ENCODE data around the gene AIDA. TPM values are rescaled to one million over a fixed set of nuclear protein-coding genes. Genes with fewer than 3 reads are reported as not detected.

Gene AIDA
- total RNA-seq, 1 experiment from 2014 or later: 92.8 TPM

GRCh38 chr1:222728746-222729145 lies 16.5 kb upstream of the AIDA start:
- Histone ChIP-seq H4K8ac (replicated peaks; ENCODE audit: insufficient read length, low read depth, low read length) (no peak overlapping the region), H2BK5ac (ENCODE audit: insufficient read length, low read length) (no peak overlapping the region), H3K79me1 (ENCODE audit: insufficient read depth, low read depth, low read length, poor library complexity, severe bottlenecking) (no peaks in the 10 kb centered on the region), H4K5ac (ENCODE audit: insufficient read length, low read depth, low read length) (no peak overlapping the region), H3K23me2 (ENCODE audit: insufficient read length, low read depth, low read length, poor library complexity, severe bottlenecking) (no peaks in the 10 kb centered on the region), H2AFZ (ENCODE audit: low read length) (no peak overlapping the region), H3K27me3 (ENCODE audit: insufficient read depth, low read length) (no peaks in the 10 kb centered on the region), H3K9me3 (ENCODE audit: control insufficient read depth, low read depth, low read length) (no peaks in the 10 kb centered on the region), H4K91ac (ENCODE audit: insufficient read length, low read depth, low read length) (no peak overlapping the region), H3K56ac (ENCODE audit: insufficient read length, low read depth, low read length) (no peak overlapping the region), H4K20me1 (ENCODE audit: control insufficient read depth, insufficient read depth, insufficient read length) (no peaks in the 10 kb centered on the region), H3K9ac (ENCODE audit: extremely low read depth, insufficient read length, low read length) (no peak overlapping the region), H2BK20ac (ENCODE audit: low read depth, low read length, poor library complexity, severe bottlenecking) (no peak overlapping the region), H3K4me2 (ENCODE audit: insufficient read depth, insufficient read length, low read length) (no peak overlapping the region), H3K4me1 (ENCODE audit: insufficient read depth, low read length) (no peaks in the 10 kb centered on the region), H2BK120ac (ENCODE audit: low read depth, low read length, poor library complexity, severe bottlenecking) (no peak overlapping the region), H3K23ac (ENCODE audit: insufficient read length, low read depth, low read length) (no peak overlapping the region), H3K18ac (ENCODE audit: insufficient read length, low read depth, low read length) (no peak overlapping the region), H2AK5ac (ENCODE audit: insufficient read length, low read length) (no peak overlapping the region), H3K4ac (ENCODE audit: low read depth, low read length) (no peak overlapping the region), H2BK15ac (ENCODE audit: low read depth, low read length) (no peak overlapping the region), H3K27ac (ENCODE audit: insufficient read length, low read depth, low read length) (no peak overlapping the region), H2BK12ac (ENCODE audit: insufficient read length, low read depth, low read length) (no peak overlapping the region), H3T11ph (ENCODE audit: low read length) (no peak overlapping the region), H3K14ac (ENCODE audit: insufficient read depth, low read length) (no peak overlapping the region), H3K79me2 (ENCODE audit: insufficient read depth, low read length) (no peaks in the 10 kb centered on the region)
- DNase-seq: no peak
- no peak overlapping the region for H3K27ac Mint-ChIP-seq
- H3K4me1 Mint-ChIP-seq: no peaks in the 10 kb centered on the region
- H3K36me3 Mint-ChIP-seq (ENCODE audit: insufficient read depth in 1 of 3, low read depth in 3 of 3): peaks cover 17 to 66% (median 66%) of the 10 kb centered on the region in 3 experiments; a peak in 6 of 7 replicates
- WGBS (ENCODE audit: extremely low coverage, insufficient read length, low lambda C conversion rate): no CpG with 5 or more reads among the region's 1 CpG
- no peak for TF ChIP-seq CTCF (conservative IDR thresholded peaks at IDR 0.05)
- H3K4me3 Mint-ChIP-seq: no peak overlapping the region
- no peaks in the 10 kb centered on the region for H3K27me3 Mint-ChIP-seq (ENCODE audit: low read depth)
- no peaks in the 10 kb centered on the region for H3K9me3 Mint-ChIP-seq

Measured in H9 (cell line).